Psoas muscle (tissue), 8 donors: ENCODE data around the gene ACER3. TPM values are rescaled to one million over a fixed set of nuclear protein-coding genes. Genes with fewer than 3 reads are reported as not detected.

Experiments
- ATAC-seq, 4 donors: fragments of 200-7000 bp; cut with Tn5 transposase; one replicate each; pipeline ENCODE4 v1.9.1; 2020; ENCODE audit warnings: moderate library complexity in 3 of 4, mild to moderate bottlenecking in 2 of 4
- DNase-seq, 2 donors: peaks; one replicate each; pipeline ENCODE4 v3.0.0-alpha.2; 2020
- H3K27ac ChIP-seq: fragments of 200-600 bp; one replicate; pipeline ENCODE4 v1.8.0; 2022
- H3K27me3 ChIP-seq, 3 donors: fragments of 200-600 bp in 1 of 3; one replicate each; pipeline versions ENCODE4 v1.6.1 to v1.8.0; 2013 to 2022; ENCODE audit warnings: low read length in 2 of 3, mild to moderate bottlenecking in 2 of 3, moderate library complexity in 1 of 3; ENCODE audit not compliant: insufficient read depth in 3 of 3
- H3K36me3 ChIP-seq, 2 donors: fragments of 200-600 bp in 1 of 2; one replicate each; pipeline versions ENCODE4 v1.6.1 to v1.8.0; 2013 to 2022; ENCODE audit warnings: low read depth in 1 of 2, mild to moderate bottlenecking in 1 of 2, moderate library complexity in 1 of 2; ENCODE audit not compliant: insufficient read depth in 1 of 2
- H3K4me1 ChIP-seq: fragments of 200-600 bp; one replicate; pipeline ENCODE4 v1.8.0; 2022
- H3K4me3 ChIP-seq: fragments of 200-600 bp; one replicate; pipeline ENCODE4 v1.8.0; 2022; ENCODE audit warnings: mild to moderate bottlenecking
- H3K9me3 ChIP-seq: fragments of 200-600 bp; one replicate; pipeline ENCODE4 v1.8.0; 2022
- WGBS, 3 donors: extraction: QIAGEN DNeasy Blood & Tissue Kit; methylation state at CpG; one replicate each; pipeline versions ENCODE4 v1.1.6 to v1.1.7; 2013; 5-methylcytosine and 5-hydroxymethylcytosine counted together
- intact Hi-C, 2 donors: fragments of 100-400 bp; cut with DNase I; formaldehyde crosslinking; loops; one replicate each; pipeline versions ENCODE4 v1.11.0 to v1.14.2; 2022
- polyA plus RNA-seq, 3 donors: library from polyadenylated mRNA; stranded (reverse); fragments of 200-250 nt; gene quantifications; one replicate each; pipeline ENCODE4 v1.2.3, GENCODE V29; 2013
- total RNA-seq, 4 donors: library from RNA; stranded (reverse); fragmentation: NEBNext Ultra II Directional in 2 of 4; extraction: Animal tissue kit (Norgen Biotek cat#: 25700) in 2 of 4; gene quantifications; one replicate each; pipeline versions ENCODE4 v1.2.1 to v1.2.4, GENCODE V29; 2021 to 2023
- TF ChIP-seq, protein P1 (sequence below): fragments of 200-600 bp; IDR thresholded peaks from one replicate; pipeline ENCODE4 v1.8.0; 2022; ENCODE audit warnings: antibody characterized with exemption
- donor health status: healthy with polysubstance abuse.
- donor health status: DM: no; HTN: no; CAD: no; lungs with moderate emphysema.
- donor health status: Bipolar disorder and iron deficiency.
- donor health status: healthy.
- donor health status: DM: yes; HTN: yes; CAD: no.
- donor health status: DM: no; HTN: no; CAD: no.
- donor health status: DM: no; HTN: no; CAD: no.
- donor health status: DM: yes; HTN: yes; CAD: no.

The ACER3 gene
- total and polyA plus RNA-seq, 7 donors, result 0.76 to 6.3 (median 3.4) TPM

DNA sequence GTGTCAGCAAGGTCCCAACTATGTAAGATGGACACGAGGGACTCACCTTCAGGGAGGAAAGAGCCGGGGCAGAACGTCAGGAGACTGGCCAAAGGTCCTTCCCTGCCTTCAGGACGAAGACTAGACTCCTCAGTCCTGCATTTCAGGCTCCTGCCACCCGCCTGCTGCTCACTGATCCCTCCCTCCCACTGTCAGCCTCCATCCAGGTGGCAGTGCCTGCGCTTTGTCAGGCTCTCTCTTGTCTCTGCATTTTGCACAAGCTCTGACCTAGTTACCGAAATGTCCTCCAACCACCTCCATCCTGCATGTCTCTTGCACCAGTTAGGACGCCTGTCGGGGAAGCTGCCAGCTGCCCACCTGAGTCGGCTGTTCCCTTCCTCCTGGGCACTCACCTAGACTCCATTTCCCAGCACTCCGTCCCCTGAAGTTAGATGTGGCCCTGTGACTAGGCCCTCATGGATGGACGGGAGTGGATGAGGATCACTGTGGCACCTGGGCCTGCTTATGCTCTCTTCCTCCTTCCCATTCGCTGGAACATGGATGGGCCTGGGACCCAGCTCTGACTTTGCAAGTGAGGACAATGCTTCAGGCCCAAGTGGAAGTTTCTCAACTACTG, 181.5 kb downstream of the ACER3 start:
- peaks cover 0 to 70% (median 10%) of the 10 kb centered on the region in 3 donors for H3K27me3 ChIP-seq
- H3K36me3 ChIP-seq, result no peaks in the 10 kb centered on the region
- 89 to 97% (median 93%) methylated on average over 13 of the region's 13 CpGs for WGBS, 3 donors
- no peak overlapping the region for H3K27ac ChIP-seq
- TF ChIP-seq, protein P1, sequence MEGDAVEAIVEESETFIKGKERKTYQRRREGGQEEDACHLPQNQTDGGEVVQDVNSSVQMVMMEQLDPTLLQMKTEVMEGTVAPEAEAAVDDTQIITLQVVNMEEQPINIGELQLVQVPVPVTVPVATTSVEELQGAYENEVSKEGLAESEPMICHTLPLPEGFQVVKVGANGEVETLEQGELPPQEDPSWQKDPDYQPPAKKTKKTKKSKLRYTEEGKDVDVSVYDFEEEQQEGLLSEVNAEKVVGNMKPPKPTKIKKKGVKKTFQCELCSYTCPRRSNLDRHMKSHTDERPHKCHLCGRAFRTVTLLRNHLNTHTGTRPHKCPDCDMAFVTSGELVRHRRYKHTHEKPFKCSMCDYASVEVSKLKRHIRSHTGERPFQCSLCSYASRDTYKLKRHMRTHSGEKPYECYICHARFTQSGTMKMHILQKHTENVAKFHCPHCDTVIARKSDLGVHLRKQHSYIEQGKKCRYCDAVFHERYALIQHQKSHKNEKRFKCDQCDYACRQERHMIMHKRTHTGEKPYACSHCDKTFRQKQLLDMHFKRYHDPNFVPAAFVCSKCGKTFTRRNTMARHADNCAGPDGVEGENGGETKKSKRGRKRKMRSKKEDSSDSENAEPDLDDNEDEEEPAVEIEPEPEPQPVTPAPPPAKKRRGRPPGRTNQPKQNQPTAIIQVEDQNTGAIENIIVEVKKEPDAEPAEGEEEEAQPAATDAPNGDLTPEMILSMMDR, result no peak
- H3K4me1 ChIP-seq, result peaks cover 10% of the 10 kb centered on the region
- intact Hi-C loops, result loop anchor here in 1 of 2 donors (10.0 kb wide), 1 partner anchor 143 kb away; no protein-coding TSS in a partner anchor
- H3K4me3 ChIP-seq, result no peak overlapping the region
- H3K9me3 ChIP-seq, result no peaks in the 10 kb centered on the region
- DNase-seq (no peak), ATAC-seq (no peak)

DNA sequence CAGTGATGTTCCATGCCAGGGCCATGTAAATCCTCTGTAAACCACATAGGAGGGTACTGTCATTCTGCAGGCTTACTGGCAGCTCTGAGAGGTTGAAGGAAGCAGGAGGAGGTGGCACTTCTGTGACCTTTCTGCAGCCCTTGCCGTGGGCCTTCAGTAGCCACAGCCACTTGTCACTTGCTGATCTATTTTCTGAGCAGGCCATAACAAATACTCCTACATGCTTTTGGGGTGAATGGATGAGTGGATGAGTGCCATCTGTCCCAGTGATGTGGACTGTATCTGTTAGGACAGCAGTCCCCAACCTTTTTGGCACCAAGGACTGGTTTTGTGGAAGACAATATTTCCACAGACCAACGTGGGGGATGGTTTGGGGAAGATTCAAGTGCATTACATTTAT, 183.6 kb downstream of the ACER3 start:
- ATAC-seq, result no peak

DNA sequence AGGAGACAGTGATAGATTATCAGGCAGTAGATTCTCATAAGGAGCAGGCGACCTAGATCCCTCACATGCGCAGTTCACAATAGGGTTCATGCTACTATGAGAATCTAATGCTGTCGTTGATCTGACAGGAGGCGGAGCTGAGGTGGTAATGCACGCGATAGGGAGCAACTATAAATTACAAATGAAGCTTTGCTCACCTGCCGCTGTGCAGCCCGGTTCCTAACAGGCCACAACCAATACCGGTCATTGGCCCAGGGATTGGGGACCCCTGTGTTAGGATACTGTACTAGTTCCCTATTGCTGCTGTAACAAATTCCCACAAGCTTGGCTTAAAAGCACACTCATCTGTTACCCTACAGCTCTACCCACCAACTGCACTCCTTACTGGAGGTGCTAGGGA, 184.2 kb downstream of the ACER3 start:
- H3K36me3 ChIP-seq, result no peaks in the 10 kb centered on the region
- no peaks in the 10 kb centered on the region for H3K9me3 ChIP-seq
- intact Hi-C loops, result loop anchor here (2.0 to 10.0 kb wide), 3 partner anchors 46 to 142 kb away; no protein-coding TSS in a partner anchor
- H3K4me1 ChIP-seq, result peaks cover 7% of the 10 kb centered on the region
- no peak overlapping the region for H3K4me3 ChIP-seq
- DNase-seq, result no peak
- TF ChIP-seq, protein P1, result no peak
- WGBS, 3 donors, result 94 to 96% (median 95%) methylated on average over 9 of the region's 9 CpGs
- ATAC-seq, result no peak
- no peak overlapping the region for H3K27ac ChIP-seq
- peaks cover 0 to 53% (median 3%) of the 10 kb centered on the region in 3 donors for H3K27me3 ChIP-seq

More for the DNA sequence above, 183.6 kb downstream of the ACER3 start:
- intact Hi-C loops, result loop anchor here in 1 of 2 donors (2.0 to 10.0 kb wide), 2 partner anchors 46 to 140 kb away; no protein-coding TSS in a partner anchor
- DNase-seq, result no peak
- H3K36me3 ChIP-seq, result no peaks in the 10 kb centered on the region
- peaks cover 0 to 58% (median 3%) of the 10 kb centered on the region in 3 donors for H3K27me3 ChIP-seq
- TF ChIP-seq, protein P1, result no peak
- no peak overlapping the region for H3K4me3 ChIP-seq
- no peaks in the 10 kb centered on the region for H3K9me3 ChIP-seq
- H3K4me1 ChIP-seq, result peaks cover 10% of the 10 kb centered on the region
- WGBS, 3 donors, result 71 to 78% (median 75%) methylated on average over 2 of the region's 2 CpGs
- no peak overlapping the region for H3K27ac ChIP-seq

DNA sequence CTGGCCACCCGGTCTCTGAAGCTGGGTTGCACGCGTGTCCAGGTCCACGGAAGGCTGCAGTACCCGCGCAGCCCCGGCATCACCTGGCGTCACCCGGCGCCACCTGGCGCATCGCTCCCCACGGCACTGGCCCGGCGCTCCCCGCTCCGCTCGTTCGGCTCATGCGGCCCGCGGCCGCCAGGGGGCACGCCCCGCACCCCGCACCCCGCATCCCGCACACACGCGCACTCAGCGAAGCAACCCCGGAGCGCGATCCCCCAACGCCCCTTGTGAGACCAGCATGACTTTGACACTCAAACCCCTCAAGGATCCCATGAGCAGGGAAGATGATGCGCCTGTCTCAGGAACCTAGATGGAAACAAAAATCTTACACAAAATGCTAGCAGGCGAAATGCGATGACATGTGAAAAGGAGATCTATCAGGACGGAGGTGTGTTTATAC, 185.4 kb downstream of the ACER3 start:
- Histone ChIP-seq H3K4me1 (no peaks in the 10 kb centered on the region), H3K27me3 (peaks cover 0 to 41% (median 3%) of the 10 kb centered on the region in 3 donors), H3K27ac (no peak overlapping the region), H3K9me3 (no peaks in the 10 kb centered on the region), H3K36me3 (no peaks in the 10 kb centered on the region), H3K4me3 (no peak overlapping the region)
- DNase-seq, result no peak
- TF ChIP-seq, protein P1, result peak; percentile 34
- intact Hi-C loops, result loop anchor here (5.0 to 10.0 kb wide), 2 partner anchors 139 to 141 kb away; no protein-coding TSS in a partner anchor
- peak in 1 of 4 donors; percentile 15 for ATAC-seq
- 9 to 11% (median 9%) methylated on average over 39 of the region's 39 CpGs for WGBS, 3 donors
